GM12878 (cell line): ENCODE results near the gene DCP1A.

Experiments
- ATF7 ChIP-seq: fragments of 450-650 bp; IDR thresholded peaks from 2 replicates; pipeline ENCODE4 v1.6.1; 2016; ENCODE audit warnings: low read depth, mild to moderate bottlenecking
- CEBPB ChIP-seq, 2 experiments: fragments of 150-350 bp in 1 of 2; IDR thresholded peaks; 2 replicates each; pipeline ENCODE4 v1.6.1; 2012 to 2014; ENCODE audit warnings: low read depth in 2 of 2, low read length in 2 of 2, borderline replicate concordance in 1 of 2, inconsistent platforms in 1 of 2
- CHD2 ChIP-seq: IDR thresholded peaks from 2 replicates; pipeline ENCODE4 v1.6.1; 2011; ENCODE audit warnings: low read depth, low read length, improper control_type of control experiment, borderline replicate concordance
- CTCF ChIP-seq, 3 experiments: IDR thresholded peaks in 2 of 3; conservative IDR thresholded peaks in 1 of 3; 2 replicates each; pipeline ENCODE4 v1.5.1; 2011; ENCODE audit warnings: low read depth in 3 of 3, low read length in 3 of 3, mild to moderate bottlenecking in 3 of 3, control low read depth in 2 of 3, moderate library complexity in 2 of 3, inconsistent platforms in 1 of 3, mixed read lengths in 1 of 3; ENCODE audit not compliant: control insufficient read depth in 2 of 3, insufficient read depth in 1 of 3; ENCODE audit errors: extremely low read depth in 1 of 3
- EP300 ChIP-seq, 2 experiments: fragments of 150-350 bp in 1 of 2; IDR thresholded peaks; 2 replicates each; pipeline ENCODE4 v1.6.1; 2011 to 2012; ENCODE audit warnings: low read depth in 2 of 2, low read length in 2 of 2, borderline replicate concordance in 1 of 2, improper control_type of control experiment in 1 of 2, inconsistent platforms in 1 of 2; ENCODE audit not compliant: control insufficient read depth in 1 of 2
- LARP7 ChIP-seq: fragments of 450-650 bp; IDR thresholded peaks from 2 replicates; pipeline ENCODE4 v1.6.1; 2017; ENCODE audit warnings: mild to moderate bottlenecking
- MAX ChIP-seq: IDR thresholded peaks from 2 replicates; pipeline ENCODE4 v1.6.1; 2012; ENCODE audit warnings: low read depth, low read length, improper control_type of control experiment
- MEF2A ChIP-seq: IDR thresholded peaks from 2 replicates; pipeline ENCODE4 v1.6.1; 2011; ENCODE audit warnings: low read depth, mild to moderate bottlenecking, low read length, moderate library complexity; ENCODE audit not compliant: insufficient read depth
- MTA2 ChIP-seq: fragments of 450-650 bp; IDR thresholded peaks from 2 replicates; pipeline ENCODE4 v1.6.1; 2016; ENCODE audit warnings: low read depth, mild to moderate bottlenecking, moderate library complexity
- SPI1 ChIP-seq: IDR thresholded peaks from 2 replicates; pipeline ENCODE4 v1.6.1; 2011; ENCODE audit warnings: low read depth, mild to moderate bottlenecking, low read length, moderate library complexity, borderline replicate concordance; ENCODE audit not compliant: insufficient read depth
- SUPT20H ChIP-seq: IDR thresholded peaks from 2 replicates; pipeline ENCODE4 v1.6.1; 2011; ENCODE audit warnings: low read depth, mild to moderate bottlenecking, low read length, moderate library complexity, borderline replicate concordance; ENCODE audit not compliant: control insufficient read depth
- ZBTB33 ChIP-seq: fragments of 450-650 bp; IDR thresholded peaks from 2 replicates; pipeline ENCODE4 v1.6.1; 2017; ENCODE audit warnings: mild to moderate bottlenecking
- ZBTB40 ChIP-seq: fragments of 450-650 bp; IDR thresholded peaks from 2 replicates; pipeline ENCODE4 v1.6.1; 2016; ENCODE audit warnings: mild to moderate bottlenecking, moderate library complexity, borderline replicate concordance
- ZNF592 ChIP-seq: fragments of 450-650 bp; IDR thresholded peaks from 2 replicates; pipeline ENCODE4 v1.6.1; 2017; ENCODE audit warnings: mild to moderate bottlenecking, moderate library complexity

GRCh38 chr3:53318522-53318921, 28.8 kb downstream of the DCP1A start:
- TF ChIP-seq CHD2 (no peak), MAX (no peak), MTA2 (no peak), EP300 (IDR thresholded peaks at IDR 0.05; ENCODE audit: borderline replicate concordance in 1 of 2, control insufficient read depth in 1 of 2, low read depth in 2 of 2, low read length in 2 of 2) (no peak), ZBTB40 (no peak), SPI1 (no peak), ZBTB33 (no peak), CEBPB (IDR thresholded peaks at IDR 0.05; ENCODE audit: borderline replicate concordance in 1 of 2, low read depth in 2 of 2, low read length in 2 of 2) (no peak), ZNF592 (no peak), MEF2A (no peak), ATF7 (no peak), CTCF (IDR thresholded peaks at IDR 0.05 in 2 of 3, conservative IDR thresholded peaks at IDR 0.05 in 1 of 3; ENCODE audit: control insufficient read depth in 2 of 3, extremely low read depth in 1 of 3, insufficient read depth in 1 of 3, low read depth in 3 of 3, low read length in 3 of 3) (no peak), LARP7 (no peak), SUPT20H (no peak)
